HUES6 (cell line): Measurements from ENCODE around the gene AK2.

Experiments
- H3K27ac ChIP-seq: 2 replicates; pipeline ENCODE4 v1.7.0; 2013; ENCODE audit warnings: low read depth, mild to moderate bottlenecking, low read length, inconsistent platforms
- H3K27me3 ChIP-seq: 2 replicates; pipeline ENCODE4 v1.6.1; 2013; ENCODE audit warnings: low read length; ENCODE audit not compliant: control insufficient read depth, insufficient read depth
- H3K36me3 ChIP-seq: 2 replicates; pipeline ENCODE4 v1.6.1; 2013; ENCODE audit warnings: low read length; ENCODE audit not compliant: control insufficient read depth, insufficient read depth
- H3K4me1 ChIP-seq: 2 replicates; pipeline ENCODE4 v1.6.1; 2013; ENCODE audit warnings: low read length; ENCODE audit not compliant: control insufficient read depth, insufficient read depth
- H3K4me3 ChIP-seq: 2 replicates; pipeline ENCODE4 v1.5.1; 2013; ENCODE audit warnings: low read depth, low read length
- H3K9ac ChIP-seq: one replicate; pipeline ENCODE4 v1.6.1; 2013; ENCODE audit warnings: mild to moderate bottlenecking, low read length
- H3K9me3 ChIP-seq: 2 replicates; pipeline ENCODE4 v1.6.1; 2013; ENCODE audit warnings: low read depth, low read length; ENCODE audit not compliant: control insufficient read depth, insufficient read depth

Gene AK2

GRCh38 chr1:33021567-33022431, 14.9 kb downstream of the AK2 start:
- Histone ChIP-seq H3K36me3 (peaks cover 77% of the 10 kb centered on the region), H3K27ac (no peak overlapping the region), H3K9ac (no peak overlapping the region), H3K27me3 (no peaks in the 10 kb centered on the region), H3K9me3 (no peaks in the 10 kb centered on the region), H3K4me1 (peaks cover 8% of the 10 kb centered on the region; the same call in 1 of the 2 replicates), H3K4me3 (no peak overlapping the region)

GRCh38 chr1:33018112-33018511, 18.6 kb downstream of the AK2 start:
- no peak overlapping the region for H3K9ac ChIP-seq
- no peak overlapping the region for H3K4me3 ChIP-seq
- H3K9me3 ChIP-seq: no peaks in the 10 kb centered on the region
- no peaks in the 10 kb centered on the region for H3K4me1 ChIP-seq
- peaks cover 78% of the 10 kb centered on the region for H3K36me3 ChIP-seq
- H3K27ac ChIP-seq: no peak overlapping the region
- H3K27me3 ChIP-seq: no peaks in the 10 kb centered on the region

GRCh38 chr1:33017175-33017574, 19.5 kb downstream of the AK2 start:
- Histone ChIP-seq H3K27ac (no peak overlapping the region), H3K4me3 (no peak overlapping the region), H3K36me3 (peaks cover 78% of the 10 kb centered on the region), H3K9me3 (no peaks in the 10 kb centered on the region), H3K4me1 (no peaks in the 10 kb centered on the region), H3K27me3 (no peaks in the 10 kb centered on the region), H3K9ac (no peak overlapping the region)

GRCh38 chr1:33015216-33015615, 21.5 kb downstream of the AK2 start:
- no peaks in the 10 kb centered on the region for H3K27me3 ChIP-seq
- H3K9me3 ChIP-seq: no peaks in the 10 kb centered on the region
- H3K4me1 ChIP-seq: no peaks in the 10 kb centered on the region
- H3K36me3 ChIP-seq: peaks cover 76% of the 10 kb centered on the region
- H3K27ac ChIP-seq: no peak overlapping the region
- no peak overlapping the region for H3K9ac ChIP-seq
- no peak overlapping the region for H3K4me3 ChIP-seq

- no peak overlapping the region for H3K27ac ChIP-seq
- peaks cover 74% of the 10 kb centered on the region for H3K36me3 ChIP-seq
- no peak overlapping the region for H3K4me3 ChIP-seq
- no peaks in the 10 kb centered on the region for H3K9me3 ChIP-seq
- no peak overlapping the region for H3K9ac ChIP-seq
- no peaks in the 10 kb centered on the region for H3K4me1 ChIP-seq
- H3K27me3 ChIP-seq: no peaks in the 10 kb centered on the region
These were observed 22.1 kb downstream of the AK2 start for GRCh38 chr1:33014464-33015163.

GRCh38 chr1:33013791-33014190, 22.9 kb downstream of the AK2 start:
- Histone ChIP-seq H3K9me3 (no peaks in the 10 kb centered on the region), H3K36me3 (peaks cover 74% of the 10 kb centered on the region), H3K4me1 (no peaks in the 10 kb centered on the region; the same call in 1 of the 2 replicates), H3K9ac (no peak overlapping the region), H3K27ac (no peak overlapping the region), H3K4me3 (no peak overlapping the region), H3K27me3 (no peaks in the 10 kb centered on the region)

- H3K27me3 ChIP-seq: no peaks in the 10 kb centered on the region
- H3K4me1 ChIP-seq: peaks cover 6% of the 10 kb centered on the region; the same call in 1 of the 2 replicates
- no peak overlapping the region for H3K9ac ChIP-seq
- H3K36me3 ChIP-seq: peaks cover 73% of the 10 kb centered on the region
- no peak overlapping the region for H3K27ac ChIP-seq
- H3K9me3 ChIP-seq: no peaks in the 10 kb centered on the region
- H3K4me3 ChIP-seq: no peak overlapping the region
These were observed 24.5 kb downstream of the AK2 start for GRCh38 chr1:33012165-33012564.

- peaks cover 71% of the 10 kb centered on the region for H3K36me3 ChIP-seq
- peaks cover 10% of the 10 kb centered on the region; the same call in 1 of the 2 replicates for H3K4me1 ChIP-seq
- no peak overlapping the region for H3K4me3 ChIP-seq
- no peak overlapping the region for H3K27ac ChIP-seq
- no peaks in the 10 kb centered on the region for H3K9me3 ChIP-seq
- no peak overlapping the region for H3K9ac ChIP-seq
- no peaks in the 10 kb centered on the region for H3K27me3 ChIP-seq
These were observed 25.6 kb downstream of the AK2 start for GRCh38 chr1:33010932-33011731.

- Histone ChIP-seq H3K9ac (no peak overlapping the region), H3K9me3 (no peaks in the 10 kb centered on the region), H3K36me3 (peaks cover 69% of the 10 kb centered on the region), H3K27ac (no peak overlapping the region), H3K4me1 (peaks cover 13% of the 10 kb centered on the region; the same call in 1 of the 2 replicates), H3K27me3 (no peaks in the 10 kb centered on the region), H3K4me3 (no peak overlapping the region)
These were observed 27.1 kb downstream of the AK2 start for GRCh38 chr1:33009561-33009960.

GRCh38 chr1:33008051-33008914, 28.4 kb downstream of the AK2 start:
- Histone ChIP-seq H3K9ac (no peak overlapping the region), H3K4me1 (peaks cover 13% of the 10 kb centered on the region; the same call in 1 of the 2 replicates), H3K27me3 (no peaks in the 10 kb centered on the region), H3K9me3 (no peaks in the 10 kb centered on the region), H3K27ac (no peak overlapping the region), H3K36me3 (peaks cover 56% of the 10 kb centered on the region), H3K4me3 (no peak overlapping the region)
